GM18907 (cell line): ENCODE data around the gene FOXL3.
"Not testable (repeated sequence)": the region's sequence is repeated elsewhere in the genome, so short reads cannot be mapped to it uniquely, and the experiment has no call there.

Source experiments
- ATAC-seq: cut with Tn5 transposase; IDR thresholded peaks from one replicate; pipeline ENCODE4 v1.9.1; 2021; ENCODE audit warnings: mild to moderate bottlenecking, moderate library complexity; ENCODE audit not compliant: unreplicated experiment

Gene FOXL3

DNA sequence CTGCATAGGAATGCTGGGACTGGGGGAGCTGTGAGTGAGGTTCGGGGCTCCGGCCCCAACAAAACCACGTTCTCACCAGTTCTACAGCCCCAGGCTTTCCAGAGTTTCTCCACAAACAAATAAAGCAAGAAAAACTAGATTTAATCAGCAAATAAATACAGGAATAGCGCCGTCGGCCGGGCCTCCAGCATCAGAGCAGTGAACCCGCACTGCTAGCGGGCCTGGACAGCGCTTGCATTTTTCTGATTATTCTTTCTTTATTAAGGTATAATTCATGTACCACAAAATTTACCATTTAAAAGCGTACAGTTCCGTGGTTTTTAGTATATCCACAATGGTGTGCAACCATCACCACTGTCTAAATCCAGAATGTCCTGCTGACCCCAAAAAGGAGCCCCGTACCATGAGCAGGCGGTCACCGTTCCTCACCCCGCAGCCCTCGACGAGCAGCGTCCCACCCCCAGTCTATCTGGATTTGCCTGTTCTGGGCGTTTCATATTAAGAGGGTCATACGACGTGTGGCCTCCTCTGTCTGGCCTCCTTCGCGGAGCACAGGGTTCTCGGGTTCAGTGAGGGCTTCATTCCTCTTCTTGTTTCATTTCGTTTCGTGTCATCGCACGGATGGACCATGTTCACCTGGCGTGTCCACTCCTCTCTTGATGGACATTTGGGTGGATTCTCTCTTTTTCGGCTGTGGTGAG is 35.5 kb upstream of the FOXL3 start:
- no peak for ATAC-seq

DNA sequence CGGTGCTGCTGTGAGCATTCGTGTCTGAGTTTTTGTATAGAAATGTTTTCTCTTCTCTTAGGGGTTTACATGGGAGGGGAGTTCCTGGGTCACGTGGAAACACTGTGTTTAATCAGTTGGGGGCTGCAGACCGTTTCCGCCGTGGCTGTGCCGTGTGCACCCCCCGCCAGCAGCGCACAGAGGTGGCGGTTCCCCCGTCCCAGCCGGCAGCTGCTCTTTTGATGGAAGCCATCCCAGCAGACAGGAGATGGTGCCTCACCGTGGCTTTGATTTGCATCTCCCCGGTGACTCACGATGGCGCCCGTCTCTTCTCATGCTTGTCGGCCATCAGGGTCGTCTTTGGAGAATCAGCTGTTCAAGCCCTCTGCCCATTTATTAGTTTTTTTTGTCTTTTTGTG is 34.9 kb upstream of the FOXL3 start:
- ATAC-seq = no peak

GRCh38 chr7:255721-256361 is 34.1 kb upstream of the FOXL3 start:
- no peak for ATAC-seq

DNA sequence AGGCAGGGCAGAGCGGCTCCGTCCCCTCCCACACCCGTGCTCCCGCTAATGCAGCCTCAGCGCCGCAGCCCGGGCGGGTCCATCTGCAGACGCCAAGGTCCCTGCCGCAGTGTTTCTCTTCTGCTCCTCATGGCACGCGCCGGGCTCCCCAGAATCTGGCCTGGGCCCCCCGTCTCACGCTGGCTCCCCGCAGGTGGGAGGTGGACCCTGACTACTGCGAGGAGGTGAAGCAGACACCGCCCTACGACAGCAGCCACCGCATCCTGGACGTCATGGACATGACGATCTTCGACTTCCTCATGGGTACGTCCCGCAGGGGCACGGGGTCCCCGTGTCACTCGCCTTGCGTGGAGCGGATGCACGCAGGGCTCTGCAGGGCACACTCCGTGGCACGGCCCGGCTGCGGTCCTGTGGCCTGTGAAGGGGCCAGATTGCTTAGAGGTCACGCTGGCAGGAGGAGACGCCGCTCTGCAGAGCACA is 33.5 kb upstream of the FOXL3 start:
- no peak for ATAC-seq

GRCh38 chr7:256981-257646 is 32.9 kb upstream of the FOXL3 start:
- ATAC-seq = no peak

GRCh38 chr7:257647-257992 is 32.4 kb upstream of the FOXL3 start:
- no peak for ATAC-seq

GRCh38 chr7:258476-259190 is 31.3 kb upstream of the FOXL3 start:
- no peak for ATAC-seq

DNA sequence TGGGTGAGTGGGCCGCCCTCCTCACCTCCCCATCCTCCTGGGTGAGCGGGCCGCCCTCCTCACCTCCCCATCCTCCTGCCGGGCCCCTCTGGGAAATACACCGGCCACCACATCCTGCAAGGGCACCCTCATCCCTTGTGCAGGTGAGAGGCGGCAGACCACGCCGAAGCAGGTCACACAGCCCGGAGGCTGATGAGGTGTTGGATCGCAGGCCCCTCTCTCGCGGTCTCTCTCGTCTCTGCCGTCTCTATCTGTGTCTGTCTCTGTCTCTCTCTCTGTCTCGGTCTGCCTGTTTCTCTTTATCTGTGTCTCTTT is 30.8 kb upstream of the FOXL3 start:
- ATAC-seq = no peak

- no peak for ATAC-seq
Observed at GRCh38 chr7:259751-260405, 30.1 kb upstream of the FOXL3 start.

GRCh38 chr7:260441-261281 is 29.3 kb upstream of the FOXL3 start:
- ATAC-seq = no peak

- no peak for ATAC-seq
Observed at GRCh38 chr7:261341-262250, 28.4 kb upstream of the FOXL3 start.

GRCh38 chr7:262251-262572 is 27.8 kb upstream of the FOXL3 start:
- ATAC-seq = no peak

DNA sequence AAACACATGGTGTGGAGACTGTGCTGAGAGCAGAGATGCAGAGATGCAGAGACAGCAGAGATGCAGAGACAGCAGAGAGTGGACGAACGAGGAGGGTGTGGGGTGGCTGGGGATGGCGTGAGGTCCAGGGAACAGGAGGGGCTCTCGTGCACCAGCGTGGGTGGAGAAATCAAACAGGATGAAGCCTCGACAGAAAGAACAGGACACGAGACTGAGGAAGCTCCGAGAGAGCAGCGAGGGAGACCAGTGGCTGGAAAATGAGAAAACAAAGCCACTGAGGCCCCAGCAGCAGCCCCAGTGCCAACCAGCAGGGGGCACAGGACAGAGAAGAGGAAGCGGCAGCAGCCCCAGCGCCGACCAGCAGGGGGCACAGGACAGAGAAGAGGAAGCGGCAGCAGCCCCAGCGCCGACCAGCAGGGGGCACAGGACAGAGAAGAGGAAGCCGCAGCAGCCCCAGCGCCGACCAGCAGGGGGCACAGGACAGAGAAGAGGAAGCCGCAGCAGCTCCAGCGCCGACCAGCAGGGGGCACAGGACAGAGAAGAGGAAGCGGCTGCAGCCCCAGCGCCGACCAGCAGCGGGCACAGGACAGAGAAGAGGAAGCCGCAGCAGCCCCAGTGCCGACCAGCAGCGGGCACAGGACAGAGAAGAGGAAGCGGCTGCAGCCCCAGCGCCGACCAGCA is 27.2 kb upstream of the FOXL3 start:
- not testable (repeated sequence) for ATAC-seq

DNA sequence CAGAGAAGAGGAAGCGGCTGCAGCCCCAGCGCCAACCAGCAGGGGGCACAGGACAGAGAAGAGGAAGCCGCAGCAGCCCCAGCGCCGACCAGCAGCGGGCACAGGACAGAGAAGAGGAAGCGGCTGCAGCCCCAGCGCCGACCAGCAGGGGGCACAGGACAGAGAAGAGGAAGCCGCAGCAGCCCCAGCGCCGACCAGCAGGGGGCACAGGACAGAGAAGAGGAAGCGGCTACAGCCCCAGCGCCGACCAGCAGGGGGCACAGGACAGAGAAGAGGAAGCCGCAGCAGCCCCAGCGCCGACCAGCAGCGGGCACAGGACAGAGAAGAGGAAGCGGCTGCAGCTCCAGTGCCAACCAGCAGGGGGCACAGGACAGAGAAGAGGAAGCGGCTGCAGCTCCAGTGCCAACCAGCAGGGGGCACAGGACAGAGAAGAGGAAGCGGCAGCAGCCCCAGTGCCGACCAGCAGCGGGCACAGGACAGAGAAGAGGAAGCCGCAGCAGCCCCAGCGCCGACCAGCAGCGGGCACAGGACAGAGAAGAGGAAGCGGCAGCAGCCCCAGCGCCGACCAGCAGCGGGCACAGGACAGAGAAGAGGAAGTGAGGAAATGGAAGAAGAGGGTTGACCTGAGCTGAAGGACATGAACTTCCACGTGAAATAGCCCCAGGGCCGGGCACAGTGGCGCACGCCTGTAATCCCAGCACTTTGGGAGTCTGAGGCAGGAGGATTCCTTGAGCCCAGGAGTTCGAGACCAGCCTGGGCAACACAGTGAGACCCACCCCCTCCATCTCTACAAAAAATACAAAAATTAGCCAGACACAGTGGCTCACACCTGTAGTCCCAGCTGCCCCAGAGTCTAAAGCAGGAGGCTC is 26.3 kb upstream of the FOXL3 start:
- peak; percentile 51 for ATAC-seq

- peak; percentile 13 for ATAC-seq
Observed at GRCh38 chr7:264541-265191, 25.3 kb upstream of the FOXL3 start.

GRCh38 chr7:265192-265997 is 24.6 kb upstream of the FOXL3 start:
- ATAC-seq = no peak
